Erythroblast (primary cell): Measurements from ENCODE around the gene TMEM169.

ENCODE experiments used
- GATA1 ChIP-seq: IDR thresholded peaks from 2 replicates; pipeline ENCODE4 v1.6.1; 2011; ENCODE audit warnings: low read depth, mild to moderate bottlenecking, control low read depth, low read length, moderate library complexity
- POLR2A ChIP-seq: IDR thresholded peaks from 2 replicates; pipeline ENCODE4 v1.6.1; 2011; ENCODE audit warnings: mild to moderate bottlenecking, low read length

DNA sequence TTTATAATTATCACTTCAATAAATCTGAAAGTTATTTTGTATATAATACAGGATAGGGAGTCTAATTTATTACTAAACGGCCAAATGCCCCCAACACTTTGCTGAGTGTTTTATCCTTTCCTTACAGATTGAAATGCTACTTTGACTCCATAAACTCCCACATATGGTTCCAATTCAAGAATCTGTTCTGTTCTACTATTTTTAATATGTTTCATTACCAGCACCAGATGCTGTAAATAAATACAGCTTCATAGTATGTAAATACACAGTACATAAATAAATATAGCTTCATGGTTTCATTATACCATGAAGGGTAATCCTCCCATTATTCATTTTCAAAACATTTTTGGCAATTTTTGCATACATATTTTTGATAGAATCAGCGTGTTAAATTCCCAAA, 34.3 kb upstream of the TMEM169 start:
- TF ChIP-seq POLR2A (no peak), GATA1 (no peak)
